T-cell (primary cell): ENCODE results near the gene ACSS2. TPM values are rescaled to one million over a fixed set of nuclear protein-coding genes. Genes with fewer than 3 reads are reported as not detected.

Experiments used
- ATAC-seq, 4 experiments: fragments of 200-7000 bp in 3 of 4; fragments of 150-1000 bp in 1 of 4; cut with Tn5 transposase; replicated peaks in 1 of 4; 1 replicate in 3 of 4; 2 replicates in 1 of 4; pipeline ENCODE4 v1.10.0; 2021; ENCODE audit warnings: moderate library complexity in 3 of 4, mild to moderate bottlenecking in 2 of 4, moderate number of reproducible peaks in 1 of 4
- CTCF ChIA-PET, 2 donors: fragments of 300-600 bp; sonication (Branson Sonifier 250); formaldehyde crosslinking; loops; one replicate each; lab custom pipeline; 2022; ENCODE audit warnings: antibody characterized with exemption in 2 of 2; lab: Charles Lee
- POLR2A ChIA-PET, 2 donors: fragments of 300-600 bp; sonication (Branson Sonifier 250); formaldehyde crosslinking; loops; one replicate each; lab custom pipeline; 2022; ENCODE audit warnings: antibody characterized with exemption in 2 of 2; lab: Charles Lee
- DNase-seq, 35 experiments: peaks; one replicate each; pipeline versions ENCODE4 v3.0.0 to v3.0.0-alpha.2; 2013 to 2023
- H3K27ac ChIP-seq: one replicate; pipeline ENCODE4 v1.5.1; 2013; ENCODE audit warnings: low read length
- H3K27me3 ChIP-seq, 2 experiments: replicated peaks in 1 of 2; 1 replicate in 1 of 2; 2 replicates in 1 of 2; pipeline versions ENCODE4 v1.6.1 to v1.7.0; 2013; ENCODE audit warnings: low read length in 1 of 2, mixed read lengths in 1 of 2; ENCODE audit not compliant: control insufficient read depth in 2 of 2, insufficient read depth in 2 of 2; ENCODE audit errors: extremely low read depth in 1 of 2
- H3K36me3 ChIP-seq, 2 donors: 1 replicate in 1 of 2; 2 replicates in 1 of 2; pipeline versions ENCODE4 v1.6.1 to v1.7.0; 2013; ENCODE audit warnings: low read length in 1 of 2; ENCODE audit not compliant: control insufficient read depth in 2 of 2, insufficient read depth in 1 of 2; ENCODE audit errors: extremely low read depth in 1 of 2
- H3K4me1 ChIP-seq, 2 experiments: 1 replicate in 1 of 2; 2 replicates in 1 of 2; pipeline versions ENCODE4 v1.6.1 to v1.7.0; 2013; ENCODE audit warnings: low read length in 2 of 2, mixed read lengths in 1 of 2; ENCODE audit not compliant: insufficient read depth in 2 of 2, control insufficient read depth in 1 of 2; ENCODE audit errors: extremely low read depth in 1 of 2
- H3K4me3 ChIP-seq, 2 donors: 1 replicate in 1 of 2; 2 replicates in 1 of 2; pipeline versions ENCODE4 v1.5.1 to v1.7.0; 2013; ENCODE audit warnings: mild to moderate bottlenecking in 2 of 2, low read length in 1 of 2, moderate library complexity in 1 of 2; ENCODE audit not compliant: control insufficient read depth in 1 of 2; ENCODE audit errors: extremely low read depth in 1 of 2
- H3K9me3 ChIP-seq: 2 replicates; pipeline ENCODE4 v1.7.0; 2013
- H3K27ac Mint-ChIP-seq, 2 donors: one replicate each; pipeline ENCODE4 v1.8.0; 2020 to 2021; ENCODE audit warnings: mild to moderate bottlenecking in 2 of 2, mixed read lengths in 2 of 2
- H3K27me3 Mint-ChIP-seq, 2 donors: one replicate each; pipeline ENCODE4 v1.8.0; 2021 to 2022; ENCODE audit warnings: mixed read lengths in 2 of 2
- H3K36me3 Mint-ChIP-seq: one replicate; pipeline ENCODE4 v1.8.0; 2021; ENCODE audit warnings: mixed read lengths
- H3K4me1 Mint-ChIP-seq, 3 donors: one replicate each; pipeline ENCODE4 v1.8.0; 2020 to 2022; ENCODE audit warnings: mixed read lengths in 3 of 3, mild to moderate bottlenecking in 1 of 3
- H3K4me3 Mint-ChIP-seq, 3 donors: one replicate each; pipeline ENCODE4 v1.8.0; 2020 to 2022; ENCODE audit warnings: mild to moderate bottlenecking in 3 of 3, mixed read lengths in 3 of 3, moderate library complexity in 3 of 3
- H3K9me3 Mint-ChIP-seq, 3 donors: one replicate each; pipeline ENCODE4 v1.8.0; 2020 to 2022; ENCODE audit warnings: mixed read lengths in 3 of 3
- WGBS: methylation state at CpG from one replicate; pipeline ENCODE4 v1.1.5; 2013; ENCODE audit warnings: missing lambda C conversion rate; ENCODE audit not compliant: insufficient coverage; 5-methylcytosine and 5-hydroxymethylcytosine counted together
- total RNA-seq, 35 experiments: library from RNA in 6 of 35; stranded (reverse) in 6 of 35; fragments of 120-200 nt in 1 of 35; gene quantifications; one replicate each; pipeline versions ENCODE4 v1.2.1 to v1.2.4 and lab custom pipeline; 2013 to 2026

Gene ACSS2
- total RNA-seq, 5 donors from 2014 or later (not counting 1 experiment from before 2014, with no cell fraction given), result 24.7 to 34.7 (median 27.7) TPM

- Mint-ChIP-seq H3K36me3 (peaks cover 12% of the 10 kb centered on the region), H3K4me1 (peaks cover 29 to 33% (median 30%) of the 10 kb centered on the region in 3 donors), H3K27ac (peak overlapping the region in 1 of 2 donors; percentile 11), H3K27me3 (no peaks in the 10 kb centered on the region), H3K4me3 (peak overlapping the region in 2 of 3 donors; percentile 6 to 90), H3K9me3 (no peaks in the 10 kb centered on the region)
- CTCF ChIA-PET, result interaction anchor here in 1 of 2 donors (0.7 kb wide), 1 partner anchor 47 kb away, joined by 3 read pairs; no protein-coding TSS in a partner anchor
- Histone ChIP-seq H3K4me1 (peaks cover 4 to 16% of the 10 kb centered on the region in 2 experiments), H3K9me3 (no peaks in the 10 kb centered on the region), H3K4me3 (no peak overlapping the region), H3K27ac (no peak overlapping the region), H3K27me3 (no peaks in the 10 kb centered on the region), H3K36me3 (peaks cover 0 to 21% of the 10 kb centered on the region in 2 donors)
- 100% methylated on average over 2 of the region's 7 CpGs for WGBS
- POLR2A ChIA-PET, result interaction anchor here in 1 of 2 donors (0.6 kb wide), 2 partner anchors 74 to 1453 kb away, joined by 3 to 7 read pairs; no protein-coding TSS in a partner anchor
- ATAC-seq, result no peak
- DNase-seq, result no peak
Observed at GRCh38 chr20:34953960-34954359, 77.5 kb downstream of the ACSS2 start.

DNA sequence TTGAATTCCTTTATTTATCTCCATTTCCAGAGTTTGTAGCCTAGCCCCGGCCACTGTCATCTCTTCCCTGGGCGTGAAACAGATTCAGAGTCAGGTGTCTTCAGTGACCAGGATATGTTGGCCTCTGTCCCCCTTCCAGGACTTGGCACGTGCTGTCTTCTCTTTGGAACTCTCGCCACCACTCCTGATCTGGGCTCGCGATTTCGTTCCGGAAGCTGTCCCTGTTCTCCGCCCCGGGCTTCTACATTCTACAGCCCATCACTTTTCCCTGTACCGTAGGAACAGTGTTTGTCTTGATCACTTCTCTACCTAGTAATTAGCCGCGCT is 78.5 kb downstream of the ACSS2 start:
- H3K36me3 ChIP-seq, result peaks cover 0 to 16% of the 10 kb centered on the region in 2 donors
- no peaks in the 10 kb centered on the region for H3K9me3 Mint-ChIP-seq
- H3K4me1 ChIP-seq, result peaks cover 4 to 16% of the 10 kb centered on the region in 2 experiments
- H3K36me3 Mint-ChIP-seq, result peaks cover 5% of the 10 kb centered on the region
- peak overlapping the region; percentile 63 to 89 for H3K4me3 ChIP-seq
- H3K27ac Mint-ChIP-seq, result peak overlapping the region; percentile 83 to 97
- 38% methylated on average over 13 of the region's 13 CpGs for WGBS
- H3K27me3 ChIP-seq, result no peaks in the 10 kb centered on the region
- H3K4me3 Mint-ChIP-seq, result peak overlapping the region; percentile 90 to 97 (median 95)
- H3K4me1 Mint-ChIP-seq, result peaks cover 29 to 33% (median 30%) of the 10 kb centered on the region in 3 donors
- H3K27ac ChIP-seq, result no peak overlapping the region
- no peaks in the 10 kb centered on the region for H3K27me3 Mint-ChIP-seq
- H3K9me3 ChIP-seq, result no peaks in the 10 kb centered on the region
- CTCF ChIA-PET, result interaction anchor here in 1 of 2 donors (1.4 to 1.9 kb wide), 4 partner anchors 11 to 130 kb away, joined by 4 to 9 read pairs (median 6); partner anchors contain the start of gene NCOA6
- POLR2A ChIA-PET, result no interaction called here
- ATAC-seq (no peak), DNase-seq (no peak)

DNA sequence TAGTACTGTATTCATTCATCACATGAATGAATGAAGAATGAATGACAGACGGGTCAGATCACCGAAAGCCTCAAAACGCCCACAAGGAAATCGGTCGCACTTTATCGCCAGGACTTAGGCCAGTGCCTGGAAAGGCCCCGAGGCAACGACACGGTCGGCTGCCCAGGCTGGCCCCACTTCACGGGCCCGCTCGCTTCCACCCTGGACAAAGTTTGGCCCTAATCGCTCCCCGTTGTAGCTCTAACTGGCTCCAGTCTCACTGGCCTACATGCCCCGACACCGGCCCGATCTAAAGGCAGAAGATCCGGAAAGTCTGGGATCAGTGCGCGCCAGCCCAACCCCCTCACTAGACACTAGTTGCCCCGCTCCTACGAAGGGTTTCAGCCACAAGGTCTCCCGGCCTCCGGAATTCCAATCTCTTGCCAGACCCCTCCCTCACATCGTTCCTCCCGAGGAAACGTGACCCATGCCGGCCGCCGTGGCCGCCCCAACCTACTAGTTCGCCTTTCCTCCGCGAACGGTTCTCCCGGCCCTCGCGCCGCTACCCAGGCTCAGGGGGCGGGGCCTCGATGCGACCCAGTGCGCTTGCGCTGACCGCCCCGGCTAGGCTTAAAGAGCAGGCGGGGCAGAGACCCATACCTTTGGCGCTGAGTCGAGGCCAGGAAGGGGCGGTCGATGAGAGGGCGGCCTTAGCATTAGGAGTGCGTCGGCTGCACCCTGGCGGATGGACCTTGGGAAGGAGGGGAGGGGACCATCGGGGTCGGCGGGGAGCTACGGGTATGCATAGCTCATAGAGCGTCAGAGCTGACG is 79.0 kb downstream of the ACSS2 start, which contains the start of the genes GSS and MYH7B:
GSS (minus strand) TSS at position 576 of the 810 bp plus-strand sequence. CDS start 3,954 bp downstream, outside the sequence.
MYH7B (plus strand) TSS at position 638 of the 810 bp plus-strand sequence. CDS start 22,138 bp downstream, outside the sequence.
- no peaks in the 10 kb centered on the region for H3K36me3 Mint-ChIP-seq
- Histone ChIP-seq H3K27me3 (no peaks in the 10 kb centered on the region), H3K27ac (peak within 1 kb of the TSS; percentile 72), H3K36me3 (peaks cover 0 to 11% of the 10 kb centered on the region in 2 donors), H3K4me1 (peaks cover 4 to 16% of the 10 kb centered on the region in 2 experiments), H3K9me3 (no peaks in the 10 kb centered on the region), H3K4me3 (peak within 1 kb of the TSS; percentile 63 to 89)
- POLR2A ChIA-PET, result interaction anchor here (0.5 to 1.0 kb wide), 4 partner anchors 14 to 389 kb away, joined by 3 to 6 read pairs (median 4); no protein-coding TSS in a partner anchor
- H3K4me3 Mint-ChIP-seq, result peak within 1 kb of the TSS; percentile 90 to 97 (median 95)
- under 1% methylated on average over 61 of the region's 62 CpGs for WGBS
- peak within 1 kb of the TSS; percentile 83 to 97 for H3K27ac Mint-ChIP-seq
- H3K4me1 Mint-ChIP-seq, result peaks cover 29 to 33% (median 30%) of the 10 kb centered on the region in 3 donors
- ATAC-seq (peak; percentile 93 to 98 (median 98)), DNase-seq (peak; percentile 84 to 98 (median 93))
- H3K9me3 Mint-ChIP-seq, result no peaks in the 10 kb centered on the region
- no peaks in the 10 kb centered on the region for H3K27me3 Mint-ChIP-seq
- CTCF ChIA-PET, result interaction anchor here in 1 of 2 donors (0.6 to 1.9 kb wide), 5 partner anchors 12 to 296 kb away, joined by 4 to 9 read pairs (median 4); partner anchors contain the start of gene NCOA6

DNA sequence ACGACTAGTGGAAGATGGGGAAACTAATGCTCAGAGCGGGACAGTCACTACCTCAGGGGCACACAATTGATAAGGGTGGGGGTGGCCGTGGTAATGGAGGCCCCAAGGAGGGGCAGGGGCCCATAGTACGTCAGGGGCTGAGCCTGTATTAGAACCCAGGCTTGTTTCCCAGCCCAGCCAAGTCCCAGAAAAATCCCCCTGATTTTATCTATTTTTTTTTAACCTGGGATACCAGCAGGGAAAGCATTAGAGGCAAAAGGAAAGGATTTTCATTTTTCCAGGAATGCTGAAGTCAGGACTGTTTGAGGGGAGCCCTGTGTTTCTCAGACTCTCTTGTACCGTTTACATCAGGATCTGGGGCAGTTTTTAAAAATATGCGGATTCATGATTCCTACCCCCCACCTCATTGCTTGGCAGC is 79.6 kb downstream of the ACSS2 start:
- Mint-ChIP-seq H3K36me3 (no peaks in the 10 kb centered on the region), H3K27me3 (no peaks in the 10 kb centered on the region), H3K9me3 (no peaks in the 10 kb centered on the region), H3K4me3 (peak overlapping the region; percentile 90 to 97 (median 95)), H3K4me1 (peaks cover 29 to 36% (median 30%) of the 10 kb centered on the region in 3 donors), H3K27ac (peak overlapping the region; percentile 83 to 97)
- Histone ChIP-seq H3K27ac (peak overlapping the region; percentile 72), H3K4me3 (peak overlapping the region; percentile 63 to 89), H3K27me3 (no peaks in the 10 kb centered on the region), H3K36me3 (peaks cover 0 to 5% of the 10 kb centered on the region in 2 donors), H3K4me1 (peaks cover 4 to 16% of the 10 kb centered on the region in 2 experiments), H3K9me3 (no peaks in the 10 kb centered on the region)
- ChIA-PET POLR2A (interaction anchor here (0.5 to 1.0 kb wide), 4 partner anchors 13 to 390 kb away, joined by 3 to 6 read pairs (median 4); no protein-coding TSS in a partner anchor), CTCF (interaction anchor here in 1 of 2 donors (0.6 to 1.9 kb wide), 5 partner anchors 12 to 295 kb away, joined by 4 to 9 read pairs (median 4); partner anchors contain the start of gene NCOA6)
- ATAC-seq (no peak), DNase-seq (no peak)
- 0% methylated on average over 3 of the region's 6 CpGs for WGBS

DNA sequence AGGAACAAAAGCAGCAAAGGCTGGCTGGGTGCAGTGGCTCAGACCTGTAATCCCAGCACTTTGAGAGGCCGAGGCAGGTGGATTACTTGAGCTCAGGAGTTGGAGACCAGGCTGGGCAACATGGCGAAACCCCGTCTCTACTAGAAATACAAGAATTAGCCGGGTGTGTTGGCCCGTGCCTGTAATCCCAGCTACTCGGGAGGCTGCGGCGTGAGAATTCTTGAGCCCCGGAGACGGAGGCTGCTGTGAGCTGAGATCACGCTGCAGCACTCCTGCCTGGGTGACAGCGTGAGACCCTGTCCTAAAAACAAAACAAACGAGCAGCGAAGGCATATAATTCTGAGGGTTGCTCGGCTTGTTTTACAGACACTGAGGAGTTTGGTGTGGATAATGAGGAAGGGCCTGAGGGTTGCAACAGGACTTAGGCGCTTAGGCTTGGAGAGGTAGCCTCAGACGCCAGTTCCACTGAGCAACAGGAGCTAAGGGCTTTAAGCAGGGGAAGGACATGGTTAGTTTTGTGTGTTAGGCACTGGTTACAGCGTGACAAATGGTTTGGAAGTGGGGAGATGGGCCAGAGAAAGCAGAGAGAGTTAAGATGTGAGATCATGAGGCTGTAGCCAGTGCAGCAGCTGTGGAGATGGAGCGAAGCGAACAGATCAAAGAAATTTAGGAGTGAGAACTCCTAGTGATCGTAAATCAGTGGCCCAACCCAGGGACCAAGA is 80.5 kb downstream of the ACSS2 start:
- WGBS, result 98% methylated on average over 18 of the region's 21 CpGs
- ChIA-PET POLR2A (interaction anchor here in 1 of 2 donors (0.7 kb wide), 1 partner anchor 14 kb away, joined by 10 read pairs; no protein-coding TSS in a partner anchor), CTCF (interaction anchor here (0.6 to 1.9 kb wide), 4 partner anchors 81 to 133 kb away, joined by 3 to 9 read pairs (median 5); no protein-coding TSS in a partner anchor)
- H3K4me1 ChIP-seq, result peaks cover 4 to 16% of the 10 kb centered on the region in 2 experiments
- H3K9me3 ChIP-seq, result no peaks in the 10 kb centered on the region
- no peak for DNase-seq
- H3K4me3 ChIP-seq, result no peak overlapping the region
- H3K4me1 Mint-ChIP-seq, result peaks cover 29 to 36% (median 30%) of the 10 kb centered on the region in 3 donors
- no peaks in the 10 kb centered on the region for H3K27me3 Mint-ChIP-seq
- peak overlapping the region; percentile 13 to 95 (median 90) for H3K4me3 Mint-ChIP-seq
- ATAC-seq, result no peak
- peaks cover 0 to under 1% of the 10 kb centered on the region in 2 donors for H3K36me3 ChIP-seq
- no peaks in the 10 kb centered on the region for H3K9me3 Mint-ChIP-seq
- H3K27ac ChIP-seq, result no peak overlapping the region
- H3K27ac Mint-ChIP-seq, result peak overlapping the region in 1 of 2 donors; percentile 17
- H3K27me3 ChIP-seq, result no peaks in the 10 kb centered on the region
- no peaks in the 10 kb centered on the region for H3K36me3 Mint-ChIP-seq
